Measurements from ENCODE around the gene SHC3. TPM values are rescaled to one million over a fixed set of nuclear protein-coding genes. Genes with fewer than 3 reads are reported as not detected.

The SHC3 gene
- total and polyA plus RNA-seq, 2 experiments from 2014 or later = 1.3 to 2.9 TPM

- Mint-ChIP-seq H3K4me1 (no peaks in the 10 kb centered on the region; the same call in 2 of the 3 replicates), H3K36me3 (ENCODE audit: low read depth) (no peaks in the 10 kb centered on the region)
- DNase-seq (ENCODE audit: low spot score) = no peak
These were observed 11.8 kb downstream of the SHC3 start for GRCh38 chr9:89166852-89167251.

More at GRCh38 chr9:89166852-89167251, 11.8 kb downstream of the SHC3 start:
- Histone ChIP-seq H3F3A (replicated peaks; ENCODE audit: low read depth) (no peaks in the 10 kb centered on the region), H3K79me2 (replicated peaks; ENCODE audit: insufficient read depth) (no peaks in the 10 kb centered on the region), H3K4me2 (no peak overlapping the region), H3K9me2 (ENCODE audit: insufficient read depth) (no peaks in the 10 kb centered on the region), H3K4me1 (ENCODE audit: insufficient read depth) (no peaks in the 10 kb centered on the region), H4K20me1 (replicated peaks; ENCODE audit: insufficient read depth) (no peaks in the 10 kb centered on the region), H3K36me3 (ENCODE audit: insufficient read depth) (no peaks in the 10 kb centered on the region), H2AFZ (no peak overlapping the region), H3K27me3 (ENCODE audit: insufficient read depth) (no peaks in the 10 kb centered on the region), H3K27ac (ENCODE audit: low read depth) (no peak overlapping the region), H3K4me3 (no peak overlapping the region)
- Mint-ChIP-seq H3K4me3 (no peak overlapping the region), H3K9me3 (no peaks in the 10 kb centered on the region; the same call in 2 of the 3 replicates), H3K27ac (no peak overlapping the region), H3K27me3 (ENCODE audit: insufficient read depth, low read depth, poor library complexity) (no peaks in the 10 kb centered on the region)
- ATAC-seq = no peak
- TF ChIP-seq ZNF331 (CRISPR knock-in tag; IDR thresholded peaks at IDR 0.05; ENCODE audit: low read depth) (no peak), EZH2 (IDR thresholded peaks at IDR 0.05; ENCODE audit: low read depth, unreplicated experiment) (no peak), CTCF (conservative IDR thresholded peaks at IDR 0.05; ENCODE audit: low read depth in 2 of 2) (no peak), STAT1 (IDR thresholded peaks at IDR 0.05; ENCODE audit: unreplicated experiment) (no peak), ETS1 (IDR thresholded peaks at IDR 0.05) (no peak), REST (IDR thresholded peaks at IDR 0.05; ENCODE audit: unreplicated experiment) (no peak), ZNF462 (CRISPR knock-in tag; IDR thresholded peaks at IDR 0.05) (no peak), NANOG (IDR thresholded peaks at IDR 0.05; ENCODE audit: borderline replicate concordance) (no peak)

All from GM23338 (cell line).